ENCODE results near the gene FXYD6. TPM values are rescaled to one million over a fixed set of nuclear protein-coding genes. Genes with fewer than 3 reads are reported as not detected.
A peak's percentile ranks its signal among the peaks of the same experiment; 100 is the strongest.

Gene FXYD6
- total RNA-seq, 1 donor from 2014 or later, result 0.99 TPM

GRCh38 chr11:117884994-117885393 lies 8.5 kb upstream of the FXYD6 start:
- no peaks in the 10 kb centered on the region for H3K4me1 Mint-ChIP-seq (ENCODE audit: unreplicated experiment)
- no peaks in the 10 kb centered on the region for H3K9me3 Mint-ChIP-seq (ENCODE audit: unreplicated experiment)
- no peak overlapping the region for H3K27ac Mint-ChIP-seq (ENCODE audit: unreplicated experiment)
- peaks cover 39% of the 10 kb centered on the region for H3K27me3 Mint-ChIP-seq (ENCODE audit: unreplicated experiment)
- TF ChIP-seq, protein P1, sequence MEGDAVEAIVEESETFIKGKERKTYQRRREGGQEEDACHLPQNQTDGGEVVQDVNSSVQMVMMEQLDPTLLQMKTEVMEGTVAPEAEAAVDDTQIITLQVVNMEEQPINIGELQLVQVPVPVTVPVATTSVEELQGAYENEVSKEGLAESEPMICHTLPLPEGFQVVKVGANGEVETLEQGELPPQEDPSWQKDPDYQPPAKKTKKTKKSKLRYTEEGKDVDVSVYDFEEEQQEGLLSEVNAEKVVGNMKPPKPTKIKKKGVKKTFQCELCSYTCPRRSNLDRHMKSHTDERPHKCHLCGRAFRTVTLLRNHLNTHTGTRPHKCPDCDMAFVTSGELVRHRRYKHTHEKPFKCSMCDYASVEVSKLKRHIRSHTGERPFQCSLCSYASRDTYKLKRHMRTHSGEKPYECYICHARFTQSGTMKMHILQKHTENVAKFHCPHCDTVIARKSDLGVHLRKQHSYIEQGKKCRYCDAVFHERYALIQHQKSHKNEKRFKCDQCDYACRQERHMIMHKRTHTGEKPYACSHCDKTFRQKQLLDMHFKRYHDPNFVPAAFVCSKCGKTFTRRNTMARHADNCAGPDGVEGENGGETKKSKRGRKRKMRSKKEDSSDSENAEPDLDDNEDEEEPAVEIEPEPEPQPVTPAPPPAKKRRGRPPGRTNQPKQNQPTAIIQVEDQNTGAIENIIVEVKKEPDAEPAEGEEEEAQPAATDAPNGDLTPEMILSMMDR (IDR thresholded peaks at IDR 0.05), result no peak
- DNase-seq (ENCODE audit: extremely low spot score, unreplicated experiment), result peak; percentile 38
- H3K36me3 Mint-ChIP-seq (ENCODE audit: unreplicated experiment), result no peaks in the 10 kb centered on the region
- no peak overlapping the region for H3K4me3 Mint-ChIP-seq (ENCODE audit: unreplicated experiment)

DNA sequence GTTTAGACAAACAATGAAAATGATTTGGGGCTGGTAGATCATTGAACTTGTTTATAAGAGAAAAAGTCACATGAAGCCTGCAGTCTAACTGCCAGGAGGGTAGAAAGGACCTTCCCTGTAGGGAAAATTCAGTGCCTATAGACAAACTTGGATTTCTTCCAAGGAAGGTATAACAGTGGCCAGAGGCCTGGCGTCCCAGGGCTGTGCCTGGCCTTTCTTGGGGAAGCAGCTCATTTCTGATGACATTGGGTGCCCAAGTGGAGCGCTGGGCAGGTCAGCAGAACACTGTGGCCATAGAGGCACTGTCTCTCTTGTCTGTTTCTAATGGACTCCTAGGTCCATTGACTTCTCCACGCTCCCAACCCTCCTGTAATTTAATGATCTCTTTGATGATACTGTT lies 6.6 kb upstream of the FXYD6 start:
- H3K9me3 Mint-ChIP-seq (ENCODE audit: unreplicated experiment), result no peaks in the 10 kb centered on the region
- no peak overlapping the region for H3K27ac Mint-ChIP-seq (ENCODE audit: unreplicated experiment)
- peak; percentile 66 for DNase-seq (ENCODE audit: extremely low spot score, unreplicated experiment)
- H3K4me3 Mint-ChIP-seq (ENCODE audit: unreplicated experiment), result no peak overlapping the region
- no peaks in the 10 kb centered on the region for H3K36me3 Mint-ChIP-seq (ENCODE audit: unreplicated experiment)
- TF ChIP-seq, protein P1 (IDR thresholded peaks at IDR 0.05), result no peak
- peaks cover 50% of the 10 kb centered on the region for H3K27me3 Mint-ChIP-seq (ENCODE audit: unreplicated experiment)
- H3K4me1 Mint-ChIP-seq (ENCODE audit: unreplicated experiment), result no peaks in the 10 kb centered on the region

DNA sequence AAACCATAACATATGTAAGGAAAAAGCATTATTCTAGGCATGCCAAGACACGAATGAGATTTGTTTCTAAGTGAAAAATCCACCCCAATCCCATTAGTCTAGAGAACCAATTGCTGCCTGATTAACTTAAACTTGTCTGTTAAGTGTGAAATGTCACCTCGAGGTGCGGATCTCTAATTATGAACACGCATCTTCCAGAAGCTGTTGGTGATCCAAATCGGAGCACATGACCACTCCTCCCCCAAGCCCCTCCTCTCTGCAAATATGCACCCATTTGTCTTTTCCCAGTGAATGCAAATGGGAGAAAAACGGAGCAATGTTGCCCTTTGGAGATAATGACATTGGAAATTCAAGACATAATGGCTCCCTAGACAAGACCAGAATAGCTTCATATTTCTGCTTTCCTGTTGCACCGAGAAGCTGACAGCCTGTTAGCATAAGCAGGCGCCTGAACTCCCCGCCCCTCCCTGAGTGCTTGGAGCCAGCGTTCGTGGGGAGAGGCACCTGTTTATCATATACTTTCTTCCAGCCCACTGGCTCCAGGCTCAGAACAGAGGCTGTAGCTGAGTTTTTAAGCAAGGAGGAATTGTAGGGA lies 6.0 kb upstream of the FXYD6 start:
- peak; percentile 54 for DNase-seq (ENCODE audit: extremely low spot score, unreplicated experiment)
- H3K9me3 Mint-ChIP-seq (ENCODE audit: unreplicated experiment), result no peaks in the 10 kb centered on the region

GRCh38 chr11:117881217-117881616 lies 4.8 kb upstream of the FXYD6 start:
- Mint-ChIP-seq H3K9me3 (ENCODE audit: unreplicated experiment) (no peaks in the 10 kb centered on the region), H3K4me3 (ENCODE audit: unreplicated experiment) (no peak overlapping the region), H3K36me3 (ENCODE audit: unreplicated experiment) (no peaks in the 10 kb centered on the region), H3K27ac (ENCODE audit: unreplicated experiment) (no peak overlapping the region), H3K27me3 (ENCODE audit: unreplicated experiment) (peaks cover 65% of the 10 kb centered on the region), H3K4me1 (ENCODE audit: unreplicated experiment) (peaks cover 4% of the 10 kb centered on the region)
- TF ChIP-seq, protein P1 (IDR thresholded peaks at IDR 0.05), result no peak
- peak; percentile 48 for DNase-seq (ENCODE audit: extremely low spot score, unreplicated experiment)

More for the DNA sequence above, 6.0 kb upstream of the FXYD6 start:
- Mint-ChIP-seq H3K27me3 (ENCODE audit: unreplicated experiment) (peaks cover 57% of the 10 kb centered on the region), H3K36me3 (ENCODE audit: unreplicated experiment) (no peaks in the 10 kb centered on the region), H3K4me1 (ENCODE audit: unreplicated experiment) (no peaks in the 10 kb centered on the region), H3K27ac (ENCODE audit: unreplicated experiment) (no peak overlapping the region), H3K4me3 (ENCODE audit: unreplicated experiment) (no peak overlapping the region)
- TF ChIP-seq, protein P1 (IDR thresholded peaks at IDR 0.05), result no peak

DNA sequence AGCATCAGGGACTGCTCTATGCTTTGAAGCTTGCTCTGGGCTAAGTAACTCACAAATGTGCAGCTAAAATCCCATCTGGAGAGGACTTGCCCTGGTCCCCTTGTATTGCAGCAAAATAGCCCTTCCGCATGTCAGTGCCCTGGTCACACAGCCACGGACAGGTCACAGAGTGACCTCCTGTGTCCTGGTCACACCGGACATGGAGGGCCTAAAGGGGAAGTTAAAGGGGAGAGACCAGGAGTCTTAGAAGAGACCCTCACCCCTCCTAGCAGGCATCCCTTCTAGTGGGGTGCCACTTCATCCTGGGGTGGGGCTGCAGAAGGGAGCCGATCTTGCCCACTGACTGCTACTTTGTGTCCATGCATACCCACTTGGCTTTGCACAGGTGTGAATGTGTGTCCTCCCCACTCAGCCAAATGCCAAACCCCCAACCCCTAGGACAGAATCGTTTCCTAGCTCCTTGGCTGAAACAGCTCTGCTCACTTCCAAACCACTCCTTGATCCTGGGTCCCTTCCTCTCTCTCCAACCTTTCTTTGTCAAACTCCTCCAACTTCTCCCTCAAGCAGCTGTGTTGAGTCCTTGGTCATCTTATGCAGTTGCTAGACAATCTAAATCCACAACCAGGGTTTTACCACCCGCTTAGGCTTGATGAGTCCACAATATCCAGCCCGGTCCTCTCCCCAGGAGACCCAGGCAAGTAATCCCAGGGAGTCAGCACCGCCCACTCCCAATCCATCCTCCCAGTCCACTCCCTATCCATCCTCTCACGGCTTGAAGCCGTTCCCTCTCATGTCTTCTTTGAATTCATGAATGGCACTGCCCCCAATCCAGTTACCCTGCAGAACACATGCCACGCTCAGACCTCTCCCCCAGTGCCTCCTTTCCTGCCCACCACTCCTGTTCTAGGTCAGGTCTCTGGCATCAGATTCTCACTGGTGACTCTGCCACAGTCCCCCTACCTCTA lies 3.3 kb upstream of the FXYD6 start:
- TF ChIP-seq, protein P1 (IDR thresholded peaks at IDR 0.05), result no peak
- no peak overlapping the region for H3K27ac Mint-ChIP-seq (ENCODE audit: unreplicated experiment)
- no peaks in the 10 kb centered on the region for H3K9me3 Mint-ChIP-seq (ENCODE audit: unreplicated experiment)
- peaks cover 75% of the 10 kb centered on the region for H3K27me3 Mint-ChIP-seq (ENCODE audit: unreplicated experiment)
- H3K36me3 Mint-ChIP-seq (ENCODE audit: unreplicated experiment), result no peaks in the 10 kb centered on the region
- H3K4me3 Mint-ChIP-seq (ENCODE audit: unreplicated experiment), result no peak overlapping the region
- DNase-seq (ENCODE audit: extremely low spot score, unreplicated experiment), result peak; percentile 65
- H3K4me1 Mint-ChIP-seq (ENCODE audit: unreplicated experiment), result peaks cover 12% of the 10 kb centered on the region
